SK-N-SH (cell line): ENCODE data around the gene C1QTNF4. TPM values are rescaled to one million over a fixed set of nuclear protein-coding genes. Genes with fewer than 3 reads are reported as not detected.

Experiments
- CTCF ChIA-PET: fragments of 300-600, 350-600 bp; formaldehyde crosslinking; extraction: SDS; loops from one replicate; lab custom pipeline; 2021; lab: Yijun Ruan, JAX
- POLR2A ChIA-PET: fragments of 350-600 bp; sonication (Branson Sonifier 250); formaldehyde crosslinking; extraction: SDS; loops from one replicate; lab custom pipeline; 2020; ENCODE audit warnings: antibody characterized with exemption, inconsistent platforms; lab: Yijun Ruan, JAX
- DNase-seq: peaks from one replicate; pipeline ENCODE4 v3.0.0; 2012
- H2AFZ ChIP-seq: fragments of 200-600 bp; sonication (generic); 2 replicates; pipeline ENCODE4 v1.8.1; 2016; ENCODE audit warnings: antibody characterized with exemption, mild to moderate bottlenecking, low read depth
- H3F3A ChIP-seq: fragments of 200-600 bp; sonication (generic); replicated peaks from 2 replicates; pipeline ENCODE3; 2016; ENCODE audit warnings: antibody characterized with exemption, mild to moderate bottlenecking; ENCODE audit not compliant: insufficient read depth
- H3K27ac ChIP-seq, 2 experiments: fragments of 200-500 bp in 1 of 2; fragments of 200-600 bp in 1 of 2; sonication (Bioruptor generic) in 1 of 2; sonication (generic), shearing (Covaris generic) in 1 of 2; 2 replicates each; pipeline versions ENCODE4 v1.5.1 to v1.6.1; 2014 to 2016; ENCODE audit warnings: low read depth in 2 of 2, inconsistent platforms in 1 of 2, low read length in 1 of 2, mild to moderate bottlenecking in 1 of 2, mixed read lengths in 1 of 2
- H3K27me3 ChIP-seq: fragments of 200-600 bp; sonication (generic), shearing (Covaris generic); 2 replicates; pipeline ENCODE4 v1.6.1; 2016; ENCODE audit warnings: mixed run types; ENCODE audit not compliant: insufficient read depth
- H3K36me3 ChIP-seq, 2 experiments: fragments of 200-500 bp in 1 of 2; fragments of 200-600 bp in 1 of 2; sonication (Bioruptor generic) in 1 of 2; sonication (generic) in 1 of 2; replicated peaks in 1 of 2; 2 replicates each; pipeline versions ENCODE3 to v1.5.1; 2014 to 2016; ENCODE audit warnings: low read length in 1 of 2, mild to moderate bottlenecking in 1 of 2; ENCODE audit not compliant: insufficient read depth in 2 of 2, control insufficient read depth in 1 of 2
- H3K4me1 ChIP-seq, 2 experiments: fragments of 200-500 bp in 1 of 2; fragments of 200-600 bp in 1 of 2; sonication (Bioruptor generic) in 1 of 2; sonication (generic), shearing (Covaris generic) in 1 of 2; 2 replicates each; pipeline versions ENCODE4 v1.5.1 to v1.6.1; 2014 to 2016; ENCODE audit warnings: low read depth in 1 of 2, low read length in 1 of 2, mixed run types in 1 of 2; ENCODE audit not compliant: insufficient read depth in 2 of 2, control insufficient read depth in 1 of 2
- H3K4me2 ChIP-seq: fragments of 200-600 bp; sonication (generic), shearing (Covaris generic); 2 replicates; pipeline ENCODE4 v1.6.1; 2017; ENCODE audit warnings: mixed run types
- H3K4me3 ChIP-seq, 2 experiments: fragments of 200-500 bp in 1 of 2; fragments of 200-600 bp in 1 of 2; sonication (Bioruptor generic) in 1 of 2; sonication (generic), shearing (Covaris generic) in 1 of 2; 2 replicates each; pipeline versions ENCODE4 v1.5.1 to v1.8.1; 2014 to 2016; ENCODE audit warnings: low read depth in 2 of 2, inconsistent platforms in 1 of 2, low read length in 1 of 2, mild to moderate bottlenecking in 1 of 2, mixed read lengths in 1 of 2, moderate library complexity in 1 of 2
- H3K79me2 ChIP-seq: fragments of 200-600 bp; sonication (generic); 2 replicates; pipeline ENCODE4 v1.8.1; 2017; ENCODE audit warnings: mild to moderate bottlenecking; ENCODE audit not compliant: insufficient read depth
- H3K9ac ChIP-seq: fragments of 200-600 bp; sonication (generic); 2 replicates; pipeline ENCODE4 v1.6.1; 2017; ENCODE audit warnings: mixed run types
- H3K9me2 ChIP-seq: fragments of 200-600 bp; sonication (generic); 2 replicates; pipeline ENCODE4 v1.6.1; 2017; ENCODE audit warnings: mixed run types
- H3K9me3 ChIP-seq: fragments of 200-600 bp; sonication (generic); 2 replicates; pipeline ENCODE4 v1.6.1; 2017; ENCODE audit warnings: mixed run types, mild to moderate bottlenecking, moderate library complexity
- H4K20me1 ChIP-seq: fragments of 200-600 bp; sonication (generic); 2 replicates; pipeline ENCODE4 v1.6.1; 2017; ENCODE audit warnings: mild to moderate bottlenecking, mixed run types; ENCODE audit not compliant: insufficient read depth
- FOSL2 ChIP-seq: IDR thresholded peaks from 2 replicates; pipeline ENCODE4 v1.4.0; 2012; ENCODE audit warnings: low read depth, mild to moderate bottlenecking, moderate library complexity, borderline replicate concordance
- POLR2AphosphoS5 ChIP-seq: IDR thresholded peaks from 2 replicates; pipeline ENCODE4 v1.6.1; 2012; ENCODE audit warnings: low read depth, low read length
- RCOR1 ChIP-seq: fragments of 150-350 bp; IDR thresholded peaks from 2 replicates; pipeline ENCODE4 v1.6.1; 2017; ENCODE audit warnings: antibody characterized with exemption, low read length
- RXRA ChIP-seq: IDR thresholded peaks from 2 replicates; pipeline ENCODE4 v1.4.0; 2012; ENCODE audit warnings: low read depth, mild to moderate bottlenecking, borderline replicate concordance
- SIN3A ChIP-seq: IDR thresholded peaks from 2 replicates; pipeline ENCODE4 v1.6.1; 2012; ENCODE audit warnings: low read depth, mild to moderate bottlenecking, low read length, moderate library complexity, borderline replicate concordance
- TEAD4 ChIP-seq: IDR thresholded peaks from 2 replicates; pipeline ENCODE4 v1.4.0; 2012; ENCODE audit warnings: mild to moderate bottlenecking, borderline replicate concordance; ENCODE audit not compliant: insufficient read depth
- WGBS: methylation state at CpG from one replicate; pipeline ENCODE4 v1.1.6; 2017; ENCODE audit warnings: low lambda C conversion rate; 5-methylcytosine and 5-hydroxymethylcytosine counted together
- polyA plus RNA-seq, 3 experiments: library from polyadenylated mRNA; depleted of rRNA; stranded (reverse); fragments of >200 nt; gene quantifications; 2 replicates each; pipeline ENCODE4 v1.2.3, GENCODE V29; 2012
- TF ChIP-seq, protein P1 (sequence below): IDR thresholded peaks from 2 replicates; pipeline ENCODE4 v1.4.0; 2012; ENCODE audit warnings: low read depth, borderline replicate concordance
- TF ChIP-seq, protein P2 (sequence below): IDR thresholded peaks from 2 replicates; pipeline ENCODE4 v1.4.0; 2012; ENCODE audit warnings: low read depth
- TF ChIP-seq, protein P3 (sequence below): fragments of 150-350 bp; IDR thresholded peaks from 2 replicates; pipeline ENCODE4 v1.6.1; 2017; ENCODE audit warnings: antibody characterized with exemption, low read length, low read depth, borderline replicate concordance
- TF ChIP-seq, protein P4 (sequence below): IDR thresholded peaks from 2 replicates; pipeline ENCODE4 v1.6.1; 2012; ENCODE audit warnings: mild to moderate bottlenecking, low read depth, low read length, moderate library complexity
- TF ChIP-seq, protein P5 (sequence below): IDR thresholded peaks from 2 replicates; pipeline ENCODE4; 2012

Gene C1QTNF4
- polyA plus RNA-seq, 1 of the 3 experiments (the other 2 are of a cell fraction) = 0.08 TPM

DNA sequence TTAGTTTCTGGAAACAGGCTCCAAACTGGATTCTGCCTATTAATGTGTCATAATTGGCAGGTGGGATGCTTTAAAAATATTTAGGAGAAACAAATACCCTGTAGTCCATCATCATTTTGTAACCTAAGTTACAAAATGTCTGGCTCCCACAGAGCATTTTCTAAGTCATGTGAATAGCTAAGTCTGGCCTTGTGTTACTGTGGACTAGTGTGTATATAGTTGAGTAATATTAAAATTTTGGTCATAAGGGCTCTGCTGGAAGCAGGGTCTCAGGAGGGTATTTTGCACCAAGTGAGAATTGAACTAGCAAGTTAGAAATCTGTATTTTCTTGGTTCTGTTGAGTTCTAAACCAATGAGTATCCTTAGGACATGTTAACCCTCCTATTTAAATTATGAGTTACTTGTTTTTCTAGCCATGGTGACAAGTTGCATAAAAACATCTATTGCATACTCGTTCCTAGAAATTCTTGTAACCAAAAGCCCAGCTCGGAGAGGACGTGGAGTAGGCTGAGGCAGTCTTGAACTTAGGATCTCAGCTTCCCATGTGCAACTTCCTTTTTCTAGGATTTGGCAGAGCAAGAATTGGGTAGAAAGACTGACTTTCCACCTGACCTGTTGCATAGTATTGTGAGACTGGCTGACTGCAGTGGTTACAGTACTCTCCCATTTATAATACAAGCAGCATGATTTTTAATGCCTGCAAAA lies 23.4 kb downstream of the C1QTNF4 start (continued):
- TF ChIP-seq, protein P1, sequence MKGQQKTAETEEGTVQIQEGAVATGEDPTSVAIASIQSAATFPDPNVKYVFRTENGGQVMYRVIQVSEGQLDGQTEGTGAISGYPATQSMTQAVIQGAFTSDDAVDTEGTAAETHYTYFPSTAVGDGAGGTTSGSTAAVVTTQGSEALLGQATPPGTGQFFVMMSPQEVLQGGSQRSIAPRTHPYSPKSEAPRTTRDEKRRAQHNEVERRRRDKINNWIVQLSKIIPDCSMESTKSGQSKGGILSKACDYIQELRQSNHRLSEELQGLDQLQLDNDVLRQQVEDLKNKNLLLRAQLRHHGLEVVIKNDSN = no peak
- TF ChIP-seq, protein P2, sequence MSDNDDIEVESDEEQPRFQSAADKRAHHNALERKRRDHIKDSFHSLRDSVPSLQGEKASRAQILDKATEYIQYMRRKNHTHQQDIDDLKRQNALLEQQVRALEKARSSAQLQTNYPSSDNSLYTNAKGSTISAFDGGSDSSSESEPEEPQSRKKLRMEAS = no peak
- TF ChIP-seq POLR2AphosphoS5 = no peak
- no peak for TF ChIP-seq SIN3A
- no peak for TF ChIP-seq RXRA
- TF ChIP-seq TEAD4 = no peak
- no peak for TF ChIP-seq FOSL2
- no peak for TF ChIP-seq RCOR1

DNA sequence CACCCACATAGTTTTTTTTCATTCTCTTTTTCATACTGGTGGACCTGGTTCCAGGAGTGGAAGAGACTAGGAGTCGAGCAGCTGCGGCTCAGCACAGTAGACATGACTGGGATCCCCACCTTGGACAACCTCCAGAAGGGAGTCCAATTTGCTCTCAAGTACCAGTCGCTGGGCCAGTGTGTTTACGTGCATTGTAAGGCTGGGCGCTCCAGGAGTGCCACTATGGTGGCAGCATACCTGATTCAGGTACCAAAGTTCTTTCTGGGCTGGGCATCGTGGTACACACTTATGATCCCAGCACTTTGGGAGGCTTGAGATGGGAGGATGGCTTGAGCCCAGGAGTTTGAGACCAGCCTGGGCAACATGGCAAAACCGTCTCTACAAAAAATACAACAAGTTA lies 24.6 kb downstream of the C1QTNF4 start:
- H3K9me2 ChIP-seq = no peaks in the 10 kb centered on the region
- H3F3A ChIP-seq = no peaks in the 10 kb centered on the region
- ChIA-PET CTCF (no interaction called here), POLR2A (interaction anchor here (2.1 kb wide), 1 partner anchor 9 kb away, joined by 4 read pairs; the partner anchor contains the start of genes KBTBD4 and NDUFS3)
- DNase-seq = no peak
- peaks cover 4% of the 10 kb centered on the region; the same call in 1 of the 2 replicates for H4K20me1 ChIP-seq
- H3K4me3 ChIP-seq = no peak overlapping the region
- no peak overlapping the region for H3K4me2 ChIP-seq
- no peaks in the 10 kb centered on the region for H3K27me3 ChIP-seq
- H3K79me2 ChIP-seq = peaks cover 78% of the 10 kb centered on the region
- no peak overlapping the region for H3K27ac ChIP-seq
- TF ChIP-seq, protein P3, sequence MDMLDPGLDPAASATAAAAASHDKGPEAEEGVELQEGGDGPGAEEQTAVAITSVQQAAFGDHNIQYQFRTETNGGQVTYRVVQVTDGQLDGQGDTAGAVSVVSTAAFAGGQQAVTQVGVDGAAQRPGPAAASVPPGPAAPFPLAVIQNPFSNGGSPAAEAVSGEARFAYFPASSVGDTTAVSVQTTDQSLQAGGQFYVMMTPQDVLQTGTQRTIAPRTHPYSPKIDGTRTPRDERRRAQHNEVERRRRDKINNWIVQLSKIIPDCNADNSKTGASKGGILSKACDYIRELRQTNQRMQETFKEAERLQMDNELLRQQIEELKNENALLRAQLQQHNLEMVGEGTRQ = no peak
- TF ChIP-seq, protein P2 = no peak
- TF ChIP-seq, protein P4, sequence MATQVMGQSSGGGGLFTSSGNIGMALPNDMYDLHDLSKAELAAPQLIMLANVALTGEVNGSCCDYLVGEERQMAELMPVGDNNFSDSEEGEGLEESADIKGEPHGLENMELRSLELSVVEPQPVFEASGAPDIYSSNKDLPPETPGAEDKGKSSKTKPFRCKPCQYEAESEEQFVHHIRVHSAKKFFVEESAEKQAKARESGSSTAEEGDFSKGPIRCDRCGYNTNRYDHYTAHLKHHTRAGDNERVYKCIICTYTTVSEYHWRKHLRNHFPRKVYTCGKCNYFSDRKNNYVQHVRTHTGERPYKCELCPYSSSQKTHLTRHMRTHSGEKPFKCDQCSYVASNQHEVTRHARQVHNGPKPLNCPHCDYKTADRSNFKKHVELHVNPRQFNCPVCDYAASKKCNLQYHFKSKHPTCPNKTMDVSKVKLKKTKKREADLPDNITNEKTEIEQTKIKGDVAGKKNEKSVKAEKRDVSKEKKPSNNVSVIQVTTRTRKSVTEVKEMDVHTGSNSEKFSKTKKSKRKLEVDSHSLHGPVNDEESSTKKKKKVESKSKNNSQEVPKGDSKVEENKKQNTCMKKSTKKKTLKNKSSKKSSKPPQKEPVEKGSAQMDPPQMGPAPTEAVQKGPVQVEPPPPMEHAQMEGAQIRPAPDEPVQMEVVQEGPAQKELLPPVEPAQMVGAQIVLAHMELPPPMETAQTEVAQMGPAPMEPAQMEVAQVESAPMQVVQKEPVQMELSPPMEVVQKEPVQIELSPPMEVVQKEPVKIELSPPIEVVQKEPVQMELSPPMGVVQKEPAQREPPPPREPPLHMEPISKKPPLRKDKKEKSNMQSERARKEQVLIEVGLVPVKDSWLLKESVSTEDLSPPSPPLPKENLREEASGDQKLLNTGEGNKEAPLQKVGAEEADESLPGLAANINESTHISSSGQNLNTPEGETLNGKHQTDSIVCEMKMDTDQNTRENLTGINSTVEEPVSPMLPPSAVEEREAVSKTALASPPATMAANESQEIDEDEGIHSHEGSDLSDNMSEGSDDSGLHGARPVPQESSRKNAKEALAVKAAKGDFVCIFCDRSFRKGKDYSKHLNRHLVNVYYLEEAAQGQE = no peak
- TF ChIP-seq, protein P5, sequence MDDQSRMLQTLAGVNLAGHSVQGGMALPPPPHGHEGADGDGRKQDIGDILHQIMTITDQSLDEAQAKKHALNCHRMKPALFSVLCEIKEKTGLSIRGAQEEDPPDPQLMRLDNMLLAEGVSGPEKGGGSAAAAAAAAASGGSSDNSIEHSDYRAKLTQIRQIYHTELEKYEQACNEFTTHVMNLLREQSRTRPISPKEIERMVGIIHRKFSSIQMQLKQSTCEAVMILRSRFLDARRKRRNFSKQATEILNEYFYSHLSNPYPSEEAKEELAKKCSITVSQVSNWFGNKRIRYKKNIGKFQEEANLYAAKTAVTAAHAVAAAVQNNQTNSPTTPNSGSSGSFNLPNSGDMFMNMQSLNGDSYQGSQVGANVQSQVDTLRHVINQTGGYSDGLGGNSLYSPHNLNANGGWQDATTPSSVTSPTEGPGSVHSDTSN = no peak
- H3K9ac ChIP-seq = no peak overlapping the region
- H2AFZ ChIP-seq = no peak overlapping the region
- peaks cover 7 to 10% of the 10 kb centered on the region in 2 experiments; a peak in 3 of 4 replicates for H3K4me1 ChIP-seq
- no peaks in the 10 kb centered on the region for H3K9me3 ChIP-seq
- 97% methylated on average over 6 of the region's 7 CpGs for WGBS
- peaks cover 25 to 36% of the 10 kb centered on the region in 2 experiments for H3K36me3 ChIP-seq
